Measurements from ENCODE around the gene RDH12.

DNA sequence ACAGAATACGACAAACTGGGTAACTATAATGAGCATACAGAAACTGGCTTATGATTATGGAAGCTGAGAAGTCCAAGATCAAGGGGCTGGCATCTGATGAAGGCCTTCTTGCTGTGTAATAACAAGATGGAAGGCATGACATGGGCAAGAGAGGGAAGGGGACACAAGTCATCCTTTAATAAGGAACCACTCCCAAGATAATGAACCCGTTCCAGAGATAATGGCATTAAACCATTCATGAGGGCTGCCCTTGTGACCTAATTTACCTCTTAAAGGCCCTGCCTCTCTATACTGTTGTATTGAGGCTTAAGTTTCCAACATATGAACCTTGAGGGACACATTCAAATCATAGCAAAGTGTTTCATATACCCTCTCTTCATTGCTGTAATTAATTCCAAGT is 22.7 kb upstream of the RDH12 start:
- TF ChIP-seq TAF1 (IDR thresholded peaks at IDR 0.05; ENCODE audit: low read depth, low read length): no peak
- no peak for TF ChIP-seq POLR2A (IDR thresholded peaks at IDR 0.05; ENCODE audit: low read depth, low read length)
- no peak for TF ChIP-seq POLR2AphosphoS5 (IDR thresholded peaks at IDR 0.05; ENCODE audit: low read depth, low read length)
- no peak for TF ChIP-seq SPI1 (IDR thresholded peaks at IDR 0.05; ENCODE audit: low read depth, low read length)
- no peak for TF ChIP-seq POU2F2 (IDR thresholded peaks at IDR 0.05; ENCODE audit: low read depth, low read length)
- no peak for TF ChIP-seq PAX5 (IDR thresholded peaks at IDR 0.05; ENCODE audit: insufficient read depth, low read length, severe bottlenecking)

All from GM12891 (cell line).